HepG2 (cell line): ENCODE results near the gene ZNF324B. TPM values are rescaled to one million over a fixed set of nuclear protein-coding genes. Genes with fewer than 3 reads are reported as not detected.
A peak's percentile ranks its signal among the peaks of the same experiment; 100 is the strongest.

Experiments
- ARHGAP35 ChIP-seq: sonication (generic); formaldehyde crosslinking; IDR thresholded peaks from 2 replicates; pipeline ENCODE4 v1.9.0; 2022; ENCODE audit warnings: mild to moderate bottlenecking, inconsistent platforms, moderate library complexity, missing genetic modification reagents, borderline replicate concordance
- HNF4A ChIP-seq: sonication (generic); formaldehyde crosslinking; IDR thresholded peaks from 2 replicates; pipeline ENCODE4 v1.4.0; 2020; ENCODE audit warnings: missing genetic modification reagents
- MED1 ChIP-seq: sonication (generic); formaldehyde crosslinking; IDR thresholded peaks from 2 replicates; pipeline ENCODE4 v1.4.0; 2020; ENCODE audit warnings: missing genetic modification reagents
- NFRKB ChIP-seq: fragments of 450-650 bp; IDR thresholded peaks from 2 replicates; pipeline ENCODE4 v1.6.1; 2017
- PHB2 ChIP-seq: fragments of 450-650 bp; IDR thresholded peaks from 2 replicates; pipeline ENCODE4 v1.6.1; 2018; ENCODE audit not compliant: partially characterized antibody
- POLR2G ChIP-seq: fragments of 200-400 bp; formaldehyde crosslinking; IDR thresholded peaks from 2 replicates; pipeline ENCODE4 v1.6.1; 2018; ENCODE audit warnings: mild to moderate bottlenecking, low read depth, low read length, moderate library complexity
- RBAK ChIP-seq: sonication (generic); formaldehyde crosslinking; IDR thresholded peaks from 2 replicates; pipeline ENCODE4 v1.5.1; 2020; ENCODE audit warnings: mild to moderate bottlenecking, missing genetic modification reagents
- RNF2 ChIP-seq: fragments of 450-650 bp; conservative IDR thresholded peaks from 2 replicates; pipeline ENCODE4 v1.6.1; 2016; ENCODE audit warnings: low read depth
- SOX13 ChIP-seq, 3 experiments: fragments of 450-650 bp in 1 of 3; sonication (generic) in 1 of 3; formaldehyde crosslinking in 1 of 3; IDR thresholded peaks in 2 of 3; conservative IDR thresholded peaks in 1 of 3; 2 replicates each; pipeline versions ENCODE4 v1.5.0 to v1.6.1; 2016 to 2020; ENCODE audit warnings: antibody characterized with exemption in 1 of 3, mild to moderate bottlenecking in 1 of 3, missing compliant biosample characterization in 1 of 3, missing genetic modification reagents in 1 of 3, moderate library complexity in 1 of 3
- SRSF9 ChIP-seq: fragments of 200-400 bp; formaldehyde crosslinking; IDR thresholded peaks from 2 replicates; pipeline ENCODE4 v1.6.1; 2018; ENCODE audit warnings: borderline replicate concordance, mild to moderate bottlenecking, low read depth, low read length; ENCODE audit not compliant: insufficient read depth, poor library complexity, severe bottlenecking
- ZC3H4 ChIP-seq: sonication (generic); formaldehyde crosslinking; IDR thresholded peaks from 2 replicates; pipeline ENCODE4 v1.4.0; 2020; ENCODE audit warnings: missing genetic modification reagents, borderline replicate concordance
- ZFP36 ChIP-seq: fragments of 150-350 bp; IDR thresholded peaks from 2 replicates; pipeline ENCODE4 v1.6.1; 2018; ENCODE audit warnings: borderline replicate concordance, low read length, low read depth; ENCODE audit not compliant: partially characterized antibody
- ZFP36L2 ChIP-seq: sonication (generic); formaldehyde crosslinking; IDR thresholded peaks from 2 replicates; pipeline ENCODE4 v1.4.0; 2020; ENCODE audit warnings: missing genetic modification reagents
- ZNF256 ChIP-seq: sonication (generic); formaldehyde crosslinking; conservative IDR thresholded peaks from 2 replicates; pipeline ENCODE4 v1.4.0; 2020; ENCODE audit warnings: missing genetic modification reagents
- ZNF431 ChIP-seq: sonication (generic); formaldehyde crosslinking; IDR thresholded peaks from 2 replicates; pipeline ENCODE4 v1.9.0; 2022; ENCODE audit warnings: missing genetic modification reagents, low read depth, mild to moderate bottlenecking, borderline replicate concordance
- ZNF605 ChIP-seq: sonication (generic); formaldehyde crosslinking; IDR thresholded peaks from 2 replicates; pipeline ENCODE4 v1.8.0; 2022; ENCODE audit warnings: mild to moderate bottlenecking, missing genetic modification reagents
- polyA plus RNA-seq, 8 experiments: library from polyadenylated mRNA; depleted of rRNA in 3 of 8; stranded (reverse) in 7 of 8; unstranded in 1 of 8; fragments of >200 nt; fragmentation: Illumina TruSeq in 4 of 8; extraction: Trizol in 4 of 8; gene quantifications; 2 replicates each; pipeline versions ENCODE4 v1.2.1 to v1.2.3, GENCODE V29; 2011 to 2016; ENCODE audit warnings: low read depth in 4 of 8, missing spikeins in 1 of 8, mixed read lengths in 1 of 8; ENCODE audit not compliant: insufficient read depth in 1 of 8
- total RNA-seq, 5 experiments: library from RNA; depleted of rRNA; stranded (reverse); fragments of >200 nt; fragmentation: Illumina TruSeq; extraction: Trizol; gene quantifications; 2 replicates each; pipeline ENCODE4 v1.2.3, GENCODE V29; 2016; ENCODE audit warnings: low read depth in 1 of 5
- TF ChIP-seq, protein P1 (sequence below): sonication (generic); formaldehyde crosslinking; conservative IDR thresholded peaks from 2 replicates; pipeline ENCODE4 v1.4.0; 2020; ENCODE audit warnings: missing genetic modification reagents
- TF ChIP-seq, protein P2 (sequence below): sonication (generic); formaldehyde crosslinking; IDR thresholded peaks from 2 replicates; pipeline ENCODE4 v1.4.0; 2020; ENCODE audit warnings: missing genetic modification reagents
- TF ChIP-seq, protein P3 (sequence below), 2 experiments: sonication (generic) in 1 of 2; formaldehyde crosslinking in 1 of 2; IDR thresholded peaks; 2 replicates each; pipeline versions ENCODE4 v1.5.1 to v1.6.1; 2011 to 2020; ENCODE audit warnings: borderline replicate concordance in 1 of 2, low read depth in 1 of 2, low read length in 1 of 2, mild to moderate bottlenecking in 1 of 2, missing genetic modification reagents in 1 of 2, moderate library complexity in 1 of 2

ZNF324B gene
- total and polyA plus RNA-seq, 2 of the 13 experiments (the other 11 are each of a cell fraction or from before 2014, with no cell fraction given) = 0.53 to 3.0 TPM

DNA sequence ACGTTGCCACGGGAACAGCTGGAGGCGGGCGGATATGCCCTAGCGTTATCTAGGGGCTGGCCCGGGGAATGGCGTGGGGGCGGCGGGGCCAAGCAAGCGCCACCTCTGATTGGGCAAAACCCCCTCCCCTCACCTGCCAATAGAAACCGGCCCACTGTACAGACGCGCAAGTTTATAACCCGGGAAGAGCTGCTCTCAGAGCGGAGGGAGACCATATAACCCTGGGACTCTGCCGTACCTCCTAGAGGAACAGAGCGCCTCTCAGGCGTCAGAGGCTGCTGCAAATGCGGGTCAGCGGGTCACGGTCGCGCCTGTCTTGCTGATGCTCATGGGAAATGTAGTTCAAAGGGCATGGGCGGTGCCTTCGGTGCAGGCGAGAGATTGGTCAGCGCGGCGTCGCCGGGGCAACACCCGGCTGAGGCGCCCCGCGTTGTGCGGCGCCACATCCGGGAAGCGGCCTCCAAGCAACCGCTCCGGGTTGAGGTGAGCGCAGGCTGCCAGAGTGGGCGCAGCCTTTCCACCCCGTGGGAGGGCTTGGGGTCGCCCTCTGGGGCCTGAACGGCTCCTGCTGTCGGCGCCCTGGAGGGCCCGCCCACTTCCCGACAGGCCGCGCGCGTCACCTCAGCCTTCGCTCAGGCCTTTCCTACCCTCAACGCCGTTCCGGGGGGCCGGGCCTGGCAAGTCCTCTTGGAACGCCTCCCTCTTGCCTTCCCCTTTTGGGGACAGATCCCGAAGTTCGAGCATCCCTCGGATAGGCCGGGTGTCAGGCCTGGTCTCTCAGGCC, 24.5 kb downstream of the ZNF324B start, which contains the start of gene ZNF446 (continued):
- TF ChIP-seq ZFP36 (no peak), ZC3H4 (CRISPR knock-in tag) (no peak), NFRKB (no peak), ZNF256 (no peak), ARHGAP35 (CRISPR knock-in tag) (peak; percentile 16; the same call in 1 of the 2 replicates), ZFP36L2 (CRISPR knock-in tag) (no peak), RNF2 (no peak), POLR2G (peak; percentile 67), PHB2 (no peak), MED1 (CRISPR knock-in tag) (peak; percentile 72), ZNF431 (CRISPR knock-in tag) (no peak), SOX13 (IDR thresholded peaks at IDR 0.05) (no peak), SOX13 (CRISPR knock-in tag; conservative IDR thresholded peaks at IDR 0.05 in 1 of 2, IDR thresholded peaks at IDR 0.05 in 1 of 2) (no peak; a peak in 1 of 4 replicates), HNF4A (CRISPR knock-in tag) (peak; percentile 37; the same call in 1 of the 2 replicates), SRSF9 (no peak), RBAK (CRISPR knock-in tag) (no peak), ZNF605 (peak; percentile 57; the same call in 1 of the 2 replicates)
- TF ChIP-seq, protein P1, sequence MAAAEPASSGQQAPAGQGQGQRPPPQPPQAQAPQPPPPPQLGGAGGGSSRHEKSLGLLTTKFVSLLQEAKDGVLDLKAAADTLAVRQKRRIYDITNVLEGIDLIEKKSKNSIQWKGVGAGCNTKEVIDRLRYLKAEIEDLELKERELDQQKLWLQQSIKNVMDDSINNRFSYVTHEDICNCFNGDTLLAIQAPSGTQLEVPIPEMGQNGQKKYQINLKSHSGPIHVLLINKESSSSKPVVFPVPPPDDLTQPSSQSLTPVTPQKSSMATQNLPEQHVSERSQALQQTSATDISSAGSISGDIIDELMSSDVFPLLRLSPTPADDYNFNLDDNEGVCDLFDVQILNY (CRISPR knock-in tag) = no peak
- TF ChIP-seq, protein P2, sequence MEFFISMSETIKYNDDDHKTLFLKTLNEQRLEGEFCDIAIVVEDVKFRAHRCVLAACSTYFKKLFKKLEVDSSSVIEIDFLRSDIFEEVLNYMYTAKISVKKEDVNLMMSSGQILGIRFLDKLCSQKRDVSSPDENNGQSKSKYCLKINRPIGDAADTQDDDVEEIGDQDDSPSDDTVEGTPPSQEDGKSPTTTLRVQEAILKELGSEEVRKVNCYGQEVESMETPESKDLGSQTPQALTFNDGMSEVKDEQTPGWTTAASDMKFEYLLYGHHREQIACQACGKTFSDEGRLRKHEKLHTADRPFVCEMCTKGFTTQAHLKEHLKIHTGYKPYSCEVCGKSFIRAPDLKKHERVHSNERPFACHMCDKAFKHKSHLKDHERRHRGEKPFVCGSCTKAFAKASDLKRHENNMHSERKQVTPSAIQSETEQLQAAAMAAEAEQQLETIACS = no peak
- TF ChIP-seq, protein P3, sequence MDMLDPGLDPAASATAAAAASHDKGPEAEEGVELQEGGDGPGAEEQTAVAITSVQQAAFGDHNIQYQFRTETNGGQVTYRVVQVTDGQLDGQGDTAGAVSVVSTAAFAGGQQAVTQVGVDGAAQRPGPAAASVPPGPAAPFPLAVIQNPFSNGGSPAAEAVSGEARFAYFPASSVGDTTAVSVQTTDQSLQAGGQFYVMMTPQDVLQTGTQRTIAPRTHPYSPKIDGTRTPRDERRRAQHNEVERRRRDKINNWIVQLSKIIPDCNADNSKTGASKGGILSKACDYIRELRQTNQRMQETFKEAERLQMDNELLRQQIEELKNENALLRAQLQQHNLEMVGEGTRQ (IDR thresholded peaks at IDR 0.05; ENCODE audit: low read depth, low read length) = no peak
- TF ChIP-seq, protein P3 (CRISPR knock-in tag; IDR thresholded peaks at IDR 0.05; ENCODE audit: borderline replicate concordance) = peak; percentile 44; the same call in 1 of the 2 replicates
